H1 (cell line): Measurements from ENCODE around the gene CUBN.

ENCODE experiments used
- BRCA1 ChIP-seq: IDR thresholded peaks from 2 replicates; pipeline ENCODE4 v1.6.1; 2012; ENCODE audit warnings: low read depth, low read length, improper control_type of control experiment
- CREB1 ChIP-seq: IDR thresholded peaks from 2 replicates; pipeline ENCODE4 v1.6.1; 2012; ENCODE audit warnings: inconsistent platforms
- EZH2 ChIP-seq: fragments of 200-600 bp; sonication (generic); IDR thresholded peaks from 2 replicates; pipeline ENCODE4 v1.7.1; 2012; ENCODE audit warnings: low read depth, mild to moderate bottlenecking, moderate library complexity, low read length, inconsistent platforms; ENCODE audit not compliant: severe bottlenecking
- GTF2F1 ChIP-seq: IDR thresholded peaks from 2 replicates; pipeline ENCODE4 v1.6.1; 2012; ENCODE audit warnings: low read depth, low read length, improper control_type of control experiment, borderline replicate concordance
- MAFK ChIP-seq: IDR thresholded peaks from 2 replicates; pipeline ENCODE4 v1.6.1; 2012; ENCODE audit warnings: low read depth, mild to moderate bottlenecking, improper control_type of control experiment, low read length
- NRF1 ChIP-seq: IDR thresholded peaks from 2 replicates; pipeline ENCODE4 v1.6.1; 2011; ENCODE audit warnings: mild to moderate bottlenecking, low read depth, low read length, improper control_type of control experiment
- POLR2A ChIP-seq, 2 experiments: IDR thresholded peaks; 1 replicate in 1 of 2; 2 replicates in 1 of 2; pipeline ENCODE4 v1.6.1; 2011; ENCODE audit warnings: low read depth in 2 of 2, low read length in 2 of 2, mild to moderate bottlenecking in 2 of 2; ENCODE audit errors: control extremely low read depth in 1 of 2
- RAD21 ChIP-seq, 2 experiments: IDR thresholded peaks in 1 of 2; conservative IDR thresholded peaks in 1 of 2; 2 replicates each; pipeline ENCODE4 v1.6.1; 2011; ENCODE audit warnings: low read depth in 2 of 2, low read length in 2 of 2, improper control_type of control experiment in 1 of 2, inconsistent platforms in 1 of 2, mild to moderate bottlenecking in 1 of 2, moderate library complexity in 1 of 2
- ZNF274 ChIP-seq: IDR thresholded peaks from 2 replicates; pipeline ENCODE4 v1.7.0; 2012; ENCODE audit warnings: low read length, borderline replicate concordance; ENCODE audit errors: extremely low read depth
- TF ChIP-seq, protein P1 (sequence below), 3 experiments: IDR thresholded peaks; 1 replicate in 2 of 3; 2 replicates in 1 of 3; pipeline versions ENCODE4 v1.5.1 to v1.6.1; 2011; ENCODE audit warnings: low read length in 3 of 3, mild to moderate bottlenecking in 3 of 3, inconsistent platforms in 2 of 3, low read depth in 1 of 3, moderate library complexity in 1 of 3; ENCODE audit not compliant: insufficient read depth in 1 of 3; ENCODE audit errors: control extremely low read depth in 1 of 3

DNA sequence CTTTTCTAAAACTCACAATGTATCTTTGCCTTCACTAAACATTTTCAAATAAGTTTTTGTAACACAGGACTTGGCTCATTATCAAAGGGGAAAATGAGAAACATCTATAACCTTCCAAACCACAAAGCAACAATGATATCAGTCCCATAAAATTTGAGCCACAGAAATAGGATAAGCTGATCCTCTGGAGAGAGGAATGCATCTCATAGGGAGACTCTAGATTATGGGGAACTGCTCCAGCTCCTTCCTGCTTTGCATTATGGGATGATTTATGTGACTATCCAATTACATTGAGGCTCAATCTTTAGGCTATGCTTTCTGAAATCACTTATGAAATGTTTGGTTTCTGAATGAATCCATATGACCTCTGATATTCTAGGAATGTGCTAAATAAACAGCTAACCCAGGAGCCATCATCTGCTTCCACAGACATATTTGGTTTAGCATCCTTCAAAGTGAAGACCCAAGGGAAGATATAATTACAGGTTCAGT lies 70.4 kb downstream of the CUBN start:
- TF ChIP-seq, protein P1, sequence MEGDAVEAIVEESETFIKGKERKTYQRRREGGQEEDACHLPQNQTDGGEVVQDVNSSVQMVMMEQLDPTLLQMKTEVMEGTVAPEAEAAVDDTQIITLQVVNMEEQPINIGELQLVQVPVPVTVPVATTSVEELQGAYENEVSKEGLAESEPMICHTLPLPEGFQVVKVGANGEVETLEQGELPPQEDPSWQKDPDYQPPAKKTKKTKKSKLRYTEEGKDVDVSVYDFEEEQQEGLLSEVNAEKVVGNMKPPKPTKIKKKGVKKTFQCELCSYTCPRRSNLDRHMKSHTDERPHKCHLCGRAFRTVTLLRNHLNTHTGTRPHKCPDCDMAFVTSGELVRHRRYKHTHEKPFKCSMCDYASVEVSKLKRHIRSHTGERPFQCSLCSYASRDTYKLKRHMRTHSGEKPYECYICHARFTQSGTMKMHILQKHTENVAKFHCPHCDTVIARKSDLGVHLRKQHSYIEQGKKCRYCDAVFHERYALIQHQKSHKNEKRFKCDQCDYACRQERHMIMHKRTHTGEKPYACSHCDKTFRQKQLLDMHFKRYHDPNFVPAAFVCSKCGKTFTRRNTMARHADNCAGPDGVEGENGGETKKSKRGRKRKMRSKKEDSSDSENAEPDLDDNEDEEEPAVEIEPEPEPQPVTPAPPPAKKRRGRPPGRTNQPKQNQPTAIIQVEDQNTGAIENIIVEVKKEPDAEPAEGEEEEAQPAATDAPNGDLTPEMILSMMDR (IDR thresholded peaks at IDR 0.05; ENCODE audit: control extremely low read depth in 1 of 3, insufficient read depth in 1 of 3, low read depth in 1 of 3, low read length in 3 of 3) = no peak
- no peak for TF ChIP-seq RAD21 (IDR thresholded peaks at IDR 0.05 in 1 of 2, conservative IDR thresholded peaks at IDR 0.05 in 1 of 2; ENCODE audit: low read depth in 2 of 2, low read length in 2 of 2)
- no peak for TF ChIP-seq EZH2
- no peak for TF ChIP-seq ZNF274
- no peak for TF ChIP-seq BRCA1
- no peak for TF ChIP-seq NRF1
- TF ChIP-seq POLR2A (IDR thresholded peaks at IDR 0.05; ENCODE audit: control extremely low read depth in 1 of 2, low read depth in 2 of 2, low read length in 2 of 2) = no peak
- no peak for TF ChIP-seq GTF2F1
- TF ChIP-seq CREB1 = no peak
- no peak for TF ChIP-seq MAFK
